Mesenchymal stem cell (in vitro differentiated cells and primary cell): ENCODE data around the gene HSPBAP1.

Source experiments
- DNase-seq: peaks from one replicate; pipeline ENCODE4 v3.0.0-alpha.2; 2013
- H2AFZ ChIP-seq: one replicate; pipeline ENCODE4 v1.6.1; 2013; ENCODE audit warnings: low read depth, mild to moderate bottlenecking, control low read depth, inconsistent platforms, low read length, moderate library complexity
- H2AK5ac ChIP-seq: 2 replicates; pipeline ENCODE4 v1.6.1; 2013; ENCODE audit warnings: low read length, moderate library complexity, mild to moderate bottlenecking, inconsistent platforms; ENCODE audit not compliant: severe bottlenecking
- H2BK120ac ChIP-seq: one replicate; pipeline ENCODE4 v1.6.1; 2013; ENCODE audit warnings: low read depth, mild to moderate bottlenecking, inconsistent platforms, low read length, moderate library complexity
- H2BK12ac ChIP-seq, 2 experiments: one replicate each; pipeline ENCODE4 v1.6.1; 2013; ENCODE audit warnings: inconsistent platforms in 2 of 2, low read length in 2 of 2, mild to moderate bottlenecking in 2 of 2, moderate library complexity in 2 of 2, control low read depth in 1 of 2
- H2BK15ac ChIP-seq: one replicate; pipeline ENCODE4 v1.6.1; 2013; ENCODE audit warnings: mild to moderate bottlenecking, low read depth, inconsistent platforms; ENCODE audit not compliant: poor library complexity, severe bottlenecking
- H2BK5ac ChIP-seq: 2 replicates; pipeline ENCODE4 v1.6.1; 2013; ENCODE audit warnings: low read depth, mild to moderate bottlenecking, low read length, control low read depth, inconsistent platforms; ENCODE audit not compliant: poor library complexity, severe bottlenecking
- H3K14ac ChIP-seq, 2 experiments: one replicate each; pipeline ENCODE4 v1.6.1; 2013; ENCODE audit warnings: inconsistent platforms in 2 of 2, low read length in 2 of 2, control low read depth in 1 of 2, mild to moderate bottlenecking in 1 of 2, moderate library complexity in 1 of 2
- H3K18ac ChIP-seq, 2 experiments: one replicate each; pipeline ENCODE4 v1.6.1; 2013; ENCODE audit warnings: inconsistent platforms in 2 of 2, low read length in 2 of 2, control low read depth in 1 of 2, low read depth in 1 of 2, mild to moderate bottlenecking in 1 of 2
- H3K23ac ChIP-seq, 2 experiments: one replicate each; pipeline ENCODE4 v1.6.1; 2013; ENCODE audit warnings: inconsistent platforms in 2 of 2, low read length in 2 of 2, mild to moderate bottlenecking in 2 of 2, moderate library complexity in 2 of 2, control low read depth in 1 of 2
- H3K27ac ChIP-seq: 2 replicates; pipeline ENCODE4 v1.5.1; 2013; ENCODE audit warnings: mild to moderate bottlenecking, moderate library complexity, low read length, control low read depth, inconsistent platforms; ENCODE audit not compliant: poor library complexity, severe bottlenecking
- H3K27me3 ChIP-seq, 2 experiments: 2 replicates each; pipeline versions ENCODE4 v1.6.1 to v1.7.0; 2013; ENCODE audit warnings: low read length in 2 of 2, mild to moderate bottlenecking in 2 of 2, moderate library complexity in 2 of 2, control low read depth in 1 of 2, inconsistent platforms in 1 of 2; ENCODE audit not compliant: control insufficient read depth in 1 of 2, insufficient read depth in 1 of 2
- H3K36me3 ChIP-seq, 2 experiments: 2 replicates each; pipeline versions ENCODE4 v1.6.1 to v1.7.0; 2013; ENCODE audit warnings: low read length in 2 of 2, control low read depth in 1 of 2, inconsistent platforms in 1 of 2, low read depth in 1 of 2, mild to moderate bottlenecking in 1 of 2; ENCODE audit not compliant: insufficient read depth in 2 of 2, control insufficient read depth in 1 of 2
- H3K4ac ChIP-seq, 2 experiments: one replicate each; pipeline ENCODE4 v1.6.1; 2013; ENCODE audit warnings: inconsistent platforms in 2 of 2, low read length in 2 of 2, mild to moderate bottlenecking in 2 of 2, moderate library complexity in 2 of 2, control low read depth in 1 of 2, low read depth in 1 of 2
- H3K4me1 ChIP-seq: 2 replicates; pipeline ENCODE4 v1.6.1; 2013; ENCODE audit warnings: low read depth, low read length, control low read depth; ENCODE audit not compliant: control insufficient read depth, insufficient read depth
- H3K4me2 ChIP-seq: 2 replicates; pipeline ENCODE4 v1.6.1; 2013; ENCODE audit warnings: low read length, mild to moderate bottlenecking, inconsistent platforms; ENCODE audit not compliant: poor library complexity, severe bottlenecking
- H3K4me3 ChIP-seq, 2 experiments: 2 replicates each; pipeline versions ENCODE4 v1.5.1 to v1.7.0; 2013; ENCODE audit warnings: low read length in 2 of 2, mild to moderate bottlenecking in 2 of 2, control low read depth in 1 of 2, low read depth in 1 of 2; ENCODE audit not compliant: insufficient read depth in 1 of 2
- H3K79me1 ChIP-seq: replicated peaks from 2 replicates; pipeline ENCODE4 v1.6.1; 2013; ENCODE audit warnings: mild to moderate bottlenecking, control low read depth, low read length, inconsistent platforms; ENCODE audit not compliant: poor library complexity, severe bottlenecking
- H3K9ac ChIP-seq: 2 replicates; pipeline ENCODE4 v1.7.0; 2013; ENCODE audit warnings: mild to moderate bottlenecking, low read length, moderate library complexity
- H3K9me3 ChIP-seq: 2 replicates; pipeline ENCODE4 v1.7.0; 2013; ENCODE audit warnings: mild to moderate bottlenecking, low read length; ENCODE audit not compliant: control insufficient read depth
- H4K8ac ChIP-seq: one replicate; pipeline ENCODE4 v1.6.1; 2013; ENCODE audit warnings: inconsistent platforms, mild to moderate bottlenecking, low read length, moderate library complexity
- H4K91ac ChIP-seq: one replicate; pipeline ENCODE4 v1.6.1; 2013; ENCODE audit warnings: mild to moderate bottlenecking, low read length, inconsistent platforms
- WGBS: methylation state at CpG from one replicate; pipeline ENCODE4 v1.1.7; 2013; ENCODE audit warnings: mixed read lengths; 5-methylcytosine and 5-hydroxymethylcytosine counted together

HSPBAP1 gene

GRCh38 chr3:122758877-122759560 lies 34.6 kb downstream of the HSPBAP1 start:
- H3K9me3 ChIP-seq = no peaks in the 10 kb centered on the region

GRCh38 chr3:122755491-122755890 lies 38.1 kb downstream of the HSPBAP1 start:
- no peak overlapping the region for H3K18ac ChIP-seq
- no peak overlapping the region for H2BK5ac ChIP-seq
- no peak overlapping the region for H4K8ac ChIP-seq
- H4K91ac ChIP-seq = no peak overlapping the region
- H2BK15ac ChIP-seq = no peak overlapping the region
- no peak overlapping the region for H3K23ac ChIP-seq
- 100% methylated on average over 2 of the region's 2 CpGs for WGBS
- H2AFZ ChIP-seq = no peak overlapping the region
- no peak overlapping the region for H2BK12ac ChIP-seq
- H3K27ac ChIP-seq = no peak overlapping the region
- H3K4me1 ChIP-seq = peaks cover 2% of the 10 kb centered on the region
- DNase-seq = no peak
- no peak overlapping the region for H3K4me2 ChIP-seq
- peaks cover 0 to 38% of the 10 kb centered on the region in 2 experiments for H3K36me3 ChIP-seq
- no peak overlapping the region for H3K9ac ChIP-seq
- no peak overlapping the region for H3K14ac ChIP-seq
- H3K4ac ChIP-seq = no peak overlapping the region
- H2AK5ac ChIP-seq = no peak overlapping the region
- no peaks in the 10 kb centered on the region for H3K79me1 ChIP-seq
- no peak overlapping the region for H3K4me3 ChIP-seq
- H3K27me3 ChIP-seq = no peaks in the 10 kb centered on the region
- no peaks in the 10 kb centered on the region for H3K9me3 ChIP-seq
- no peak overlapping the region for H2BK120ac ChIP-seq

More at GRCh38 chr3:122758877-122759560, 34.6 kb downstream of the HSPBAP1 start:
- Histone ChIP-seq H4K91ac (peak overlapping the region; percentile 45), H3K4me3 (no peak overlapping the region), H3K4me1 (peaks cover 7% of the 10 kb centered on the region), H2AK5ac (no peak overlapping the region), H2BK12ac (peak overlapping the region in 1 of 2 experiments; percentile 19), H4K8ac (peak overlapping the region; percentile 22), H3K23ac (no peak overlapping the region), H3K27me3 (no peaks in the 10 kb centered on the region), H2AFZ (no peak overlapping the region), H3K4ac (no peak overlapping the region), H3K4me2 (no peak overlapping the region), H3K27ac (no peak overlapping the region), H3K18ac (no peak overlapping the region), H2BK120ac (no peak overlapping the region), H3K14ac (no peak overlapping the region), H2BK5ac (no peak overlapping the region), H3K79me1 (peaks cover 1% of the 10 kb centered on the region), H3K9ac (no peak overlapping the region), H3K36me3 (peaks cover 0 to 11% of the 10 kb centered on the region in 2 experiments), H2BK15ac (no peak overlapping the region)
- DNase-seq = no peak
- 95% methylated on average over 3 of the region's 3 CpGs for WGBS

GRCh38 chr3:122754929-122755328 lies 38.7 kb downstream of the HSPBAP1 start:
- Histone ChIP-seq H3K9me3 (no peaks in the 10 kb centered on the region), H2AK5ac (no peak overlapping the region), H3K4ac (no peak overlapping the region), H3K36me3 (peaks cover 0 to 38% of the 10 kb centered on the region in 2 experiments), H3K27ac (no peak overlapping the region), H3K4me3 (no peak overlapping the region), H4K91ac (no peak overlapping the region), H3K9ac (no peak overlapping the region), H2BK12ac (no peak overlapping the region), H3K4me1 (peaks cover 1% of the 10 kb centered on the region), H2BK15ac (no peak overlapping the region), H2BK5ac (no peak overlapping the region), H3K23ac (no peak overlapping the region), H3K27me3 (no peaks in the 10 kb centered on the region), H3K14ac (no peak overlapping the region), H3K79me1 (no peaks in the 10 kb centered on the region), H2BK120ac (no peak overlapping the region), H4K8ac (no peak overlapping the region), H3K4me2 (no peak overlapping the region), H2AFZ (no peak overlapping the region), H3K18ac (no peak overlapping the region)
- WGBS = 83% methylated on average over 5 of the region's 5 CpGs
- DNase-seq = peak; percentile 45

- H3K4me2 ChIP-seq = no peak overlapping the region
- H3K4me1 ChIP-seq = no peaks in the 10 kb centered on the region
- no peak overlapping the region for H2AFZ ChIP-seq
- H3K27me3 ChIP-seq = no peaks in the 10 kb centered on the region
- no peaks in the 10 kb centered on the region for H3K79me1 ChIP-seq
- H4K8ac ChIP-seq = no peak overlapping the region
- H2BK120ac ChIP-seq = no peak overlapping the region
- H2BK15ac ChIP-seq = no peak overlapping the region
- no peak overlapping the region for H3K4ac ChIP-seq
- no peak overlapping the region for H3K23ac ChIP-seq
- H3K36me3 ChIP-seq = peaks cover 0 to 20% of the 10 kb centered on the region in 2 experiments
- H3K14ac ChIP-seq = no peak overlapping the region
- H3K4me3 ChIP-seq = no peak overlapping the region
- H4K91ac ChIP-seq = no peak overlapping the region
- no peak overlapping the region for H3K9ac ChIP-seq
- no peak for DNase-seq
- no peak overlapping the region for H2BK5ac ChIP-seq
- no peaks in the 10 kb centered on the region for H3K9me3 ChIP-seq
- 100% methylated on average over 1 of the region's 1 CpG for WGBS
- H2AK5ac ChIP-seq = no peak overlapping the region
- no peak overlapping the region for H3K27ac ChIP-seq
- H3K18ac ChIP-seq = no peak overlapping the region
- H2BK12ac ChIP-seq = no peak overlapping the region
These were observed 45.3 kb downstream of the HSPBAP1 start for GRCh38 chr3:122748347-122748746.
